GM12892 (cell line): ENCODE results near the gene ANGPT4.

ENCODE experiments used
- POLR2A ChIP-seq: IDR thresholded peaks from 2 replicates; pipeline ENCODE4 v1.6.1; 2011; ENCODE audit warnings: low read depth, low read length, control low read depth
- POLR2AphosphoS5 ChIP-seq: IDR thresholded peaks from 2 replicates; pipeline ENCODE4 v1.6.1; 2011; ENCODE audit warnings: low read depth, low read length, control low read depth
- TAF1 ChIP-seq: IDR thresholded peaks from 2 replicates; pipeline ENCODE4 v1.6.1; 2011; ENCODE audit warnings: low read depth, mild to moderate bottlenecking, control low read depth, low read length, borderline replicate concordance

DNA sequence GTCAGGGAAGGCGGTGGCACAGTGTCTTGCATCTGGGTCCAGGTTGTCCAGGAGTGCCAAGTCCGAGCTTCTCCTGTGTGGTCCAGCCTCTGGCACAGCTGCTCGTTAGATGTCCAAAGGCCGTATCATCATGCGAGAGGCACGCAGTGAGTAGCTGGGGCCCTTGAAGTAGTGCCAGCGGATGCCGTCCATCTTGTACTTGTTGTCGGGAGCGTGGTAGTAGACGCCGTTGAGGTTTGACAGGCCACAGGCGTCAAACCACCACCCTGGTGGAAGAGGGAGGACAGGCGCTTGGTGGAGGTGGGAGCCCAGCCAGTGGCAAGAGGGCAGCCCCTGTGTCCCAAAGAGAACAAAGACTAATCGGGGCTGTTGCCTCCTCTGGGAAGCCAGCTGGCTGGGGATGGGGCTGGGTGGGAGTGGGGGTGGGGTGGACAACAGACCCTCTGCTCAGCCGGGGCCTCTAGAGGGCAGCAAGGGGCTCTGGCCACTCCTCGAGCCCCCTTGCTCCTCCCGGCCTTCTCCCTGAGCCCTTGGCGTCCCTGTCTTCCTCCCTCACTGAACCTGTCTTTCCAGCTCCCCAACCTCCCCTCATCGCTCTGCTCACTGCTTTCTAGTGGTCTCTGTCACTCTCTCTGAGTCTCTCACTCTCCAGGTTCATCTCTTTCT is 43.1 kb downstream of the ANGPT4 start:
- TF ChIP-seq POLR2A (no peak), POLR2AphosphoS5 (no peak), TAF1 (no peak)
